GM21360 (cell line): ENCODE data around the gene SLC25A6.
A peak's percentile ranks its signal among the peaks of the same experiment; 100 is the strongest.
"Not testable (repeated sequence)": the region's sequence is repeated elsewhere in the genome, so short reads cannot be mapped to it uniquely, and the experiment has no call there.

Experiments used
- ATAC-seq: cut with Tn5 transposase; IDR thresholded peaks from one replicate; pipeline ENCODE4 v1.9.1; 2021; ENCODE audit warnings: mild to moderate bottlenecking, moderate library complexity; ENCODE audit not compliant: unreplicated experiment

SLC25A6 gene

GRCh38 chrX:1416327-1416784 lies 24.4 kb upstream of the SLC25A6 start:
- ATAC-seq = no peak

GRCh38 chrX:1412551-1413161 lies 20.7 kb upstream of the SLC25A6 start:
- ATAC-seq = no peak

- ATAC-seq = no peak
Measured at GRCh38 chrX:1411326-1411725, 19.4 kb upstream of the SLC25A6 start.

- ATAC-seq = no peak
Measured at GRCh38 chrX:1407035-1407434, 15.1 kb upstream of the SLC25A6 start.

GRCh38 chrX:1405769-1406168 lies 13.9 kb upstream of the SLC25A6 start:
- ATAC-seq = not testable (repeated sequence)

- ATAC-seq = not testable (repeated sequence)
Measured at GRCh38 chrX:1403867-1404266, 12.0 kb upstream of the SLC25A6 start.

- no peak for ATAC-seq
Measured at GRCh38 chrX:1403228-1403627, 11.3 kb upstream of the SLC25A6 start.

GRCh38 chrX:1401611-1402430 lies 9.9 kb upstream of the SLC25A6 start:
- ATAC-seq = no peak

GRCh38 chrX:1400742-1401471 lies 9.0 kb upstream of the SLC25A6 start:
- no peak for ATAC-seq

GRCh38 chrX:1400049-1400448 lies 8.1 kb upstream of the SLC25A6 start:
- ATAC-seq = no peak

GRCh38 chrX:1398431-1399340 lies 6.8 kb upstream of the SLC25A6 start:
- no peak for ATAC-seq

- ATAC-seq = no peak
Measured at GRCh38 chrX:1397441-1398270, 5.7 kb upstream of the SLC25A6 start.

GRCh38 chrX:1397001-1397400 lies 5.1 kb upstream of the SLC25A6 start:
- no peak for ATAC-seq

- ATAC-seq = no peak
Measured at GRCh38 chrX:1395646-1396216, 3.8 kb upstream of the SLC25A6 start.

GRCh38 chrX:1394731-1395501 lies 3.0 kb upstream of the SLC25A6 start:
- no peak for ATAC-seq

GRCh38 chrX:1393871-1394615 lies 2.1 kb upstream of the SLC25A6 start:
- no peak for ATAC-seq

GRCh38 chrX:1392376-1393068 lies 609 bp upstream of the SLC25A6 start:
- peak; percentile 22 for ATAC-seq

GRCh38 chrX:1391370-1391706 lies 575 bp downstream of the SLC25A6 start:
- ATAC-seq = no peak
